Measurements from ENCODE around the gene CYTH3.

GRCh38 chr7:6242561-6242960 lies 29.9 kb downstream of the CYTH3 start:
- TF ChIP-seq CTCF (IDR thresholded peaks at IDR 0.05; ENCODE audit: poor library complexity) (no peak), EZH2 (IDR thresholded peaks at IDR 0.05; ENCODE audit: borderline replicate concordance) (no peak)

Measured in hepatocyte (in vitro differentiated cells).